NCI-H2227 treated with DMSO at 0.1 percent for 48 hours (cell line): Measurements from ENCODE around the gene EVI2A.
"Not testable (repeated sequence)": the region's sequence is repeated elsewhere in the genome, so short reads cannot be mapped to it uniquely, and the experiment has no call there.

Source experiments
- DNase-seq: peaks from one replicate; lab custom pipeline; 2025; lab: John Stamatoyannopoulos, UW

The EVI2A gene

DNA sequence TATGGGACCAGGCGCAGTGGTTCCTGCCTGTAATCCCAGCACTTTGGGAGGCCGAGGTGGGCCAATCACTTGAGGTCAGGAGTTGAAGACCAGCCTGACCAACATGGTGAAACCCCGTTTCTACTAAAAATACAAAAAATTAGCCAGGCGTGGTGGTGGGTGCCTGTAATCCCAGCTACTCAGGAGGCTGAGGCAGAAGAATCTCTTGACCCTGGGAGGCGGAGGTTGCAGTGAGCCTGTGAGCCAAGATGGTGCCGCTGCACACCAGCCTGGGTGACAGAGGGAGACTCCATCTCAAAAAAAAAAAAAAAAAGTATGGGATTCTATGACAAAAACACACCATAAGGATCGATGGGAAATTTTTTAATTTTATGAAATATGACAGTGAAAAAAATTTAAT is 9.2 kb downstream of the EVI2A start:
- DNase-seq = not testable (repeated sequence)

- DNase-seq = no peak
These were observed 9.9 kb downstream of the EVI2A start for GRCh38 chr17:31311526-31311925.

DNA sequence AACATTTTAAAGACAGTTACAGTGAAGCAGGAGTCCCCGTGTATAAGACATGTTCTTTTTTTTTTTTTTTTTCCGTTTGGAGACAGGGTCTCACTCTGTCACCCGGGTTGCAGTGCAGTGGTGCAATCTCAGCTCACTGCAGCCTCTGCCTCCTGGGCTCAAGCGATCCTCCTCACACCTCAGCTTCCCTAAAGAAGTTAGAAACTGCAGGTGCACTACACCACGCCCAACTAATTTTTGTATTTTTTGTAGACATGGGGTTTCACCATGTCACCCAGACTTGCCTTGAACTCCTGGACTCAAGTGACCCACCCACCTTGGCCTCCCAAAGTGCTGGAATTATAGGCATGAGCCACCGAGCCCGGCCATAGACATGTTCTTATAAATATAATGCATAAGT is 10.5 kb downstream of the EVI2A start:
- DNase-seq = no peak

- no peak for DNase-seq
These were observed 11.2 kb downstream of the EVI2A start for GRCh38 chr17:31310260-31310659.

DNA sequence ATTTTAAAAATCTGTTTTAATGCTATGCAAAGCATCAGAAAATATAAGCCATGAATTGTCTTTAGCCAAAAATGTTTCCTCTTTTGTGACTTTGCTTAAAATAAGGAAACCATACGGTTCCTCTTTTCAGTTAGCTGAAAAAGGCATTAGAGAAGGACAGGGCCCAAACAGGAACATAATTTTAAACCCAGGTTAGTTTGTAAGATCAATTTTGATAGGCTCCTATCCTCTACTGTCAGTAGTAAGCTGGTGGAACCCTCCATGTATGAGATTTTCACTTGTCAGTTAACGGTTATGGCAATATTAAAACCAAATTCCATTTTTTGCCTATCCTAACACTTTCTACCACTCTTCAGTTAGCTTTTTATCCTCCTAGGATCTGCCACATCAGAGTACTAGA is 11.9 kb downstream of the EVI2A start:
- DNase-seq = no peak

GRCh38 chr17:31308372-31309334 is 12.8 kb downstream of the EVI2A start:
- DNase-seq = no peak

DNA sequence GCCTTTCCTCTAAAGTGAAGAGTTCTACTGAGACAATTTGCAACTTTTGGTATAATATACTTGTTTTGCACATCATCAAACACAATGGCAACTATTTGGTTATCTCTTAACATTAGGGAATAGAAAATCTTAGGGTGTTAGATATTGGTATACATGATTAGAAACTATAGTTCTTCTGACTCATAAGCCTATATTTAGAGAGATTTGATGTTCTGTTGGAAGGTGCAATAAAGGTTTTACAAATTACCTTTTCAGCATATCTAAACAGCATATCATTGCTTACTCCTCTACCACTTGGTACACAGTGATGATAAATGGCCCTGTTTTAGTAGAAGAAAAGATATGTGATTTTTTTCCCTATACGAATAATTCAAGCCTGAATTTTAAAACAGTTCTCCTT is 13.8 kb downstream of the EVI2A start:
- no peak for DNase-seq

DNA sequence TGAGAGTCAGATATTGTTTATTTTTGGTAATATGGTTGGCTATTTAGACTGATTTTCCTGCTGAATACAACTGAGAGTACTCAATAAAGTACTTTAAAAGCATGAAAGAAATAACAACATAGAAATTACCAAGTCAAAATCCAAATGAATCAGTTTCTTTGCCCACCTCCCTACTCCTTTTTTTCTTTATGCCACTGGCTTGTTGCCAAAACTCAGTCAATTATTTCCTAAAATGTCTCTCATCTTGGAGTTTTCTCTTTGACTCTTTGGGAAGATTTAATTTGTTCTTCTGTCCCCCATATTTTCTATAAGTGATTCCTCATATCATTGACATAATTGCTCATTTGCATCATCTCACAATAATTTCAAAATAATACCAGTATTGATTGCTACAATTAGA is 21.8 kb downstream of the EVI2A start:
- DNase-seq = no peak

- no peak for DNase-seq
These were observed 24.3 kb downstream of the EVI2A start, which contains the start of gene OMG for GRCh38 chr17:31297090-31297489. OMG (minus strand) TSS chr17:31297239; CDS start chr17:31296331, 908 bp downstream.

DNA sequence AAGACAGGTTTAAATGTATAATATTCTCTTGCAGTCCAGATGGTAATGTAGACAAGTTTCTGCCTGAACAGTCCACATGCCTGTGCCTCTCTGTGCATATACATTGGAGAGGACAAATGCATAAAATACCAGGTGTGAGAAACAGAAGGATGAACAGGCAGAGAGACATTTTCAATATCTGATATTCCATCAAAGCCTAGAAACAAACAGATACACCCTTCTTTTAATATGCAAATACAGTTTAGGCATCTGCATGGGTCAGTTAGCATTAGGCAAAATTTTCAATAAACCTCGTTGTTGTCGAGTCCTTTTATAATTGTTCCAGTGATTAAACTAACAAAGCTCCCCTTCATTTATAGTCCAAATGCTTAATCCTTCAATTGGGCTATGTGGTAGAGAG is 25.3 kb downstream of the EVI2A start:
- no peak for DNase-seq

GRCh38 chr17:31295489-31295871 is 25.9 kb downstream of the EVI2A start:
- no peak for DNase-seq

- DNase-seq = no peak
These were observed 26.5 kb downstream of the EVI2A start for GRCh38 chr17:31294820-31295488.

DNA sequence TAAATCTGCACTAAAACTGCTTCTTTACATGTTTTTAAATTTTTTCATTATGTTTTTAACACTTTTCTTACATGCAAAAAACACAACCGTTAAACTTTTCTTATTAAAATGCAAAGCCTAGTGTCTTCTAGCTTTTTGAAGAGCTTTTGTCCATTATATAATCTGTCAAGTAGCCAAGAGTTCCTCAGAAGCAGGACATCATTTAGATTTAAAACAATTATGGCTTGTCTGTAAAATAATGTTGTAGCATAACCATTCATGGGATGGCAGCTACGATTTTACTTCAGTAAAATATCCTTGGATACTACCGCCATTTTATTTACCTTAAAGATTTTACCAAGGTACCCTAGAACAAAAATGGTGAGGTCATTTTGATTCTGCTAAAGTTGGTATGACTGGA is 27.2 kb downstream of the EVI2A start:
- no peak for DNase-seq

- DNase-seq = no peak
These were observed 27.8 kb downstream of the EVI2A start for GRCh38 chr17:31293581-31293980.

DNA sequence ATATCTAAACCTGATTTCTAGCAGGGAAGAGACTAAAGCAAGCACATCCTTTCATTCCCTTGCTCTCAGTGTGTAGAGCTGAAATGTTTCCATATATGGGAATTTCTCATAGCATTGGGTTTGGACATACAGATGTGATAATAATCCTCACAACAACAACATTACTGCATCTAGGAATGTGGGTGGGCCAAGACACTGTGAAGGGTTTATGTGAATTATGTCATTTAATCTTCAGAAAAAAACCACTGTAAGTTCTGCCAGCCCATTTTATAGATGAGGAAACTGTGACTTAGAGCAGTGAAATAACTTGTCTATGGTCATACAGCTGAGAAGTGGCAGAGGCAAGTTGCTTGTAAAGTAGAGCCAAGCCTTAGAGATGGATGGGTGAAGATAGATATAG is 29.6 kb downstream of the EVI2A start:
- DNase-seq = no peak

DNA sequence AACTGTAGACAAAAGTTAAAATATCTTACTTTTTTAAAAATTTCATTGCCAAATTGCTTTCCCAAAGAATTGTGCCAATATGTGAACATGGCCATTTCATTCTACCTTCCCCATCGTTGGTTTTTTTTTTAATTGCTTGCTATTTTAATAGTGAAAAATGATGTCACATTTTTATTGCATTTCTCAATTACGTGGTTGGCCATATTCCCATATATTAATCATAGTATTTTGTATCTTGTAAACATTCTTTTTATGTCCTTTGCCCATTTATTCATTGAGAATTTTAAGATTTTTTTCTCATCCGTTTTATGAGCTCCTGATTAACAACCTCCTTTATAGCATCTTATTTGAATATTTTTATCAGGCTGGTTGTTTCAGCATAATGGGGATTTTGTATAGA is 31.6 kb downstream of the EVI2A start:
- no peak for DNase-seq

DNA sequence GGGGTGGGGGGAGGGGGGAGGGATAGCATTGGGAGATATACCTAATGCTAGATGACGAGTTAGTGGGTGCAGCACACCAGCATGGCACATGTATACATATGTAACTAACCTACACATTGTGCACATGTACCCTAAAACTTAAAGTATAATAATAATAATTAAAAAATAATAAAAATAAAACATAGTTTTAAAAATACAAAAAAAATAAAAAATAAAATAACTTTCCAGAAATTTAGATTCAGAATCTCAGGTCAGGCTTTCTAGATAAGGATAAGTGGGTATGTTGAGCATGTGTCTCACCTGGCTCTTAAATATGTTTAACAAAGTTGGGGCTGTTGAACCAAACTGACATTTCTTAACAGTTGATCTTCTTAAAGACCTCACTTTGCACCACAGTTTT is 33.5 kb downstream of the EVI2A start:
- not testable (repeated sequence) for DNase-seq

GRCh38 chr17:31286587-31286986 is 34.8 kb downstream of the EVI2A start:
- no peak for DNase-seq

DNA sequence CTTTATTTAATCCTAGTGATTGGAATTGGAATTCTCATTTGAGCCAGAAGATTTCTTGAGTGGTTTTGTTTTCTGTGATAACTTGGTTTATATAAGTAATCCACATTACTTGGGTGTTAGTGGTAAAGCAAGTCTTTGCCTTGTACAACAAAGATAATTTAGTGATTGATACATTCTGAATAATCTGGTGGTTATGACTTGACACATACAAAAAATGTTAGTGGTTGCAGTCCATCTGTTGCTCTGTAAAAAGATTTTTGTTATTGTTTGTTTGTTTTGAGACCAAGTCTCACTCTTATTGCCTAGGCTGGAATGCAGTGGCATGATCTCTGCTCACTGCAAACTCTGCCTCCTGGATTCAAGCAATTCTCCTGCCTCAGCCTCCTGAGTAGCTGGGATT is 37.6 kb downstream of the EVI2A start:
- DNase-seq = no peak

DNA sequence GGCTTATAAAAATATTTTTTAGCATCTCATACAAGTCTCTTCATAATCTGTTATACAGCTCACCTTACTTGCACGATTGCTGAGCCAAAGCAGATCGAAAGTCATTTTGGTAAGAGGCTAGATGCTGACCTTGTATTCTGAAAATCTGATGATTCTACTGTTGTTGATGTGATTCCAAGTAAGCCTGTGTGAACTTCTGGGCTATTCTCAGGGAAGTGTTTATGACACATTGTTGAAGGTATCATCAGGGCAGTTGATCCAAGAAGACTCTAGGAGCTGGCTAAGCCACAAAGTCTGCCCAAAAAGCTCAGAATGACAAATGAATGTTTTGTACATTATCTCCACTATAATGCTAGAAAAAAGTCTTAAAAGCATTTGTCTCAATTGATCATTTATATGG is 40.4 kb downstream of the EVI2A start:
- DNase-seq = no peak

- no peak for DNase-seq
These were observed 42.0 kb downstream of the EVI2A start for GRCh38 chr17:31279401-31279800.

- no peak for DNase-seq
These were observed 46.3 kb downstream of the EVI2A start for GRCh38 chr17:31275116-31275515.

DNA sequence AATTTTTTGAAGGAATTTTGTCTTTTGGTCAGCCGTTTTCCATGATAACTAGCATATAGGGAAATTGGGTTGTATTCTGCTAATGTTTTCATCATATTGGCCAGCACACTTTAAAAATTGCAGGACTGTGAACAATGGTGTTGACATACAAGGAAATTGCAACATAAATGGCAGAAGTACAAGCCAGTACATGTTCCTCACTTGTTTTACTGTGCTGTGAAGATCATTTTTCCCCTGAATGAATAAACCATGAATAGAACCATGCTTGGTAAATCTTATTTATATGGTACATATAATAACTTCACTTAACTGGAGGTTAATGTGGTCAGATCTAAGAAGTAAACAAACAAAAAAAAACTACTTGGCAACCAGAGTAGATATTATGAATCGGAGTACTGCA is 47.2 kb downstream of the EVI2A start:
- DNase-seq = no peak
